Measurements from ENCODE around the gene THAP8.

The THAP8 gene

GRCh38 chr19:36067681-36068080, 13.6 kb upstream of the THAP8 start:
- Histone ChIP-seq H4K20me1 (ENCODE audit: low read depth, low read length) (no peaks in the 10 kb centered on the region), H2AFZ (ENCODE audit: low read depth, low read length, severe bottlenecking) (no peak overlapping the region), H3K27me3 (ENCODE audit: low read length) (no peaks in the 10 kb centered on the region), H3K79me2 (ENCODE audit: insufficient read depth, low read length) (0 out of 2 replicates have a peak, but pooled peaks cover 3% of the 10 kb centered on the region), H3K4me2 (ENCODE audit: low read depth, low read length, poor library complexity, severe bottlenecking) (no peak overlapping the region), H3K36me3 (ENCODE audit: low read length) (0 out of 2 replicates have a peak, but pooled peaks cover 5% of the 10 kb centered on the region), H3K9me2 (replicated peaks; ENCODE audit: insufficient read depth, low read length) (no peaks in the 10 kb centered on the region), H3K9ac (ENCODE audit: low read length) (no peak overlapping the region), H3K4me3 (ENCODE audit: insufficient read depth, low read length, poor library complexity, severe bottlenecking) (no peak overlapping the region), H3F3A (ENCODE audit: insufficient read depth) (no peaks in the 10 kb centered on the region), H3K9me3 (ENCODE audit: insufficient read depth, low read length) (no peaks in the 10 kb centered on the region), H3K27ac (ENCODE audit: low read depth, low read length) (no peak overlapping the region)
- TF ChIP-seq, protein P1, sequence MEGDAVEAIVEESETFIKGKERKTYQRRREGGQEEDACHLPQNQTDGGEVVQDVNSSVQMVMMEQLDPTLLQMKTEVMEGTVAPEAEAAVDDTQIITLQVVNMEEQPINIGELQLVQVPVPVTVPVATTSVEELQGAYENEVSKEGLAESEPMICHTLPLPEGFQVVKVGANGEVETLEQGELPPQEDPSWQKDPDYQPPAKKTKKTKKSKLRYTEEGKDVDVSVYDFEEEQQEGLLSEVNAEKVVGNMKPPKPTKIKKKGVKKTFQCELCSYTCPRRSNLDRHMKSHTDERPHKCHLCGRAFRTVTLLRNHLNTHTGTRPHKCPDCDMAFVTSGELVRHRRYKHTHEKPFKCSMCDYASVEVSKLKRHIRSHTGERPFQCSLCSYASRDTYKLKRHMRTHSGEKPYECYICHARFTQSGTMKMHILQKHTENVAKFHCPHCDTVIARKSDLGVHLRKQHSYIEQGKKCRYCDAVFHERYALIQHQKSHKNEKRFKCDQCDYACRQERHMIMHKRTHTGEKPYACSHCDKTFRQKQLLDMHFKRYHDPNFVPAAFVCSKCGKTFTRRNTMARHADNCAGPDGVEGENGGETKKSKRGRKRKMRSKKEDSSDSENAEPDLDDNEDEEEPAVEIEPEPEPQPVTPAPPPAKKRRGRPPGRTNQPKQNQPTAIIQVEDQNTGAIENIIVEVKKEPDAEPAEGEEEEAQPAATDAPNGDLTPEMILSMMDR (IDR thresholded peaks at IDR 0.05; ENCODE audit: insufficient read depth, low read length, poor library complexity, severe bottlenecking): no peak
- TF ChIP-seq EZH2phosphoT487 (conservative IDR thresholded peaks at IDR 0.05; ENCODE audit: low read length): no peak

DNA sequence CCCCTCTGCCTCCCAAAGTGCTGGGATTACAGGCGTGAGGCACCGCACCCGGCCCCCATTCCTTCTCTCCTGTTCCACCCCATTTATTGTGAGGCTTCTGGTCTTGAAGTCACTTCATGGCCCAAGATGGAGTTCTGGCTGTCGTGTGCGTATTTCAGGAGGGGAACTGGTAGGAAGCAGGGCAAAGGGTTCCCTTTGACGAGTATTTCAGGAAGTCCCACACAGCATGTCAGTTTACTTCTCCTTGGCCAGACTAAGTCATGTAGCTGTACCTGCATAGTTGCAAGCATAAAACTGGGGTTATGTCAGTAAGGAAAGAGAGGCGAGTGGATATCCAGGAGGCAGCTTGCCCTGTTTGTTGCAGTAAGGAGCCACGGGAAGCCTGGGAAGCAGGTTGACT, 10.7 kb upstream of the THAP8 start:
- no peaks in the 10 kb centered on the region for H3K27me3 ChIP-seq (ENCODE audit: low read length)
- no peak overlapping the region for H3K27ac ChIP-seq (ENCODE audit: low read depth, low read length)
- H2AFZ ChIP-seq (ENCODE audit: low read depth, low read length, severe bottlenecking): no peak overlapping the region
- no peak overlapping the region for H3K9ac ChIP-seq (ENCODE audit: low read length)
- 0 out of 2 replicates have a peak, but pooled peaks cover 5% of the 10 kb centered on the region for H3K36me3 ChIP-seq (ENCODE audit: low read length)
- no peaks in the 10 kb centered on the region for H3K9me3 ChIP-seq (ENCODE audit: insufficient read depth, low read length)
- no peaks in the 10 kb centered on the region for H3F3A ChIP-seq (ENCODE audit: insufficient read depth)
- H3K9me2 ChIP-seq (replicated peaks; ENCODE audit: insufficient read depth, low read length): no peaks in the 10 kb centered on the region
- no peak overlapping the region for H3K4me3 ChIP-seq (ENCODE audit: insufficient read depth, low read length, poor library complexity, severe bottlenecking)
- no peaks in the 10 kb centered on the region for H4K20me1 ChIP-seq (ENCODE audit: low read depth, low read length)
- H3K79me2 ChIP-seq (ENCODE audit: insufficient read depth, low read length): peaks cover 12% of the 10 kb centered on the region; the same call in 1 of the 2 replicates
- no peak for TF ChIP-seq EZH2phosphoT487 (conservative IDR thresholded peaks at IDR 0.05; ENCODE audit: low read length)
- TF ChIP-seq, protein P1 (IDR thresholded peaks at IDR 0.05; ENCODE audit: insufficient read depth, low read length, poor library complexity, severe bottlenecking): no peak
- no peak overlapping the region for H3K4me2 ChIP-seq (ENCODE audit: low read depth, low read length, poor library complexity, severe bottlenecking)

- Histone ChIP-seq H2AFZ (ENCODE audit: low read depth, low read length, severe bottlenecking) (no peak overlapping the region), H3K27ac (ENCODE audit: low read depth, low read length) (no peak overlapping the region), H3K27me3 (ENCODE audit: low read length) (no peaks in the 10 kb centered on the region), H4K20me1 (ENCODE audit: low read depth, low read length) (no peaks in the 10 kb centered on the region; the same call in 1 of the 2 replicates), H3K9me2 (replicated peaks; ENCODE audit: insufficient read depth, low read length) (no peaks in the 10 kb centered on the region), H3K4me3 (ENCODE audit: insufficient read depth, low read length, poor library complexity, severe bottlenecking) (no peak overlapping the region), H3K9me3 (ENCODE audit: insufficient read depth, low read length) (no peaks in the 10 kb centered on the region), H3K4me2 (ENCODE audit: low read depth, low read length, poor library complexity, severe bottlenecking) (no peak overlapping the region), H3K36me3 (ENCODE audit: low read length) (0 out of 2 replicates have a peak, but pooled peaks cover 1% of the 10 kb centered on the region), H3K79me2 (ENCODE audit: insufficient read depth, low read length) (peaks cover 44% of the 10 kb centered on the region), H3K9ac (ENCODE audit: low read length) (no peak overlapping the region), H3F3A (ENCODE audit: insufficient read depth) (no peaks in the 10 kb centered on the region)
- TF ChIP-seq, protein P1 (IDR thresholded peaks at IDR 0.05; ENCODE audit: insufficient read depth, low read length, poor library complexity, severe bottlenecking): no peak
- TF ChIP-seq EZH2phosphoT487 (conservative IDR thresholded peaks at IDR 0.05; ENCODE audit: low read length): no peak
Measured at GRCh38 chr19:36061367-36061766, 7.3 kb upstream of the THAP8 start.

Data from SU-DHL-6 (cell line).